GM12878 (cell line): ENCODE results near the gene PTPN14. TPM values are rescaled to one million over a fixed set of nuclear protein-coding genes. Genes with fewer than 3 reads are reported as not detected.

Experiments used
- ATAC-seq: fragments of 200-7000 bp; cut with Tn5 transposase; 3 replicates; pipeline ENCODE4 v1.9.1; 2020; ENCODE audit warnings: mild to moderate bottlenecking, moderate library complexity
- BruUV-seq: library from RNA; stranded (reverse); fragments of 400-500 nt; replicated peaks from 2 replicates; lab custom pipeline; 2021; lab: Mats Ljungman, UMichigan
- CTCF ChIA-PET: fragments of 300-600 bp; sonication (Branson Sonifier 250); formaldehyde crosslinking; extraction: SDS; loops from one replicate; lab custom pipeline; 2021; ENCODE audit warnings: inconsistent platforms; lab: Yijun Ruan, JAX
- POLR2A ChIA-PET: fragments of 350-600 bp; formaldehyde crosslinking; extraction: SDS; loops from one replicate; lab custom pipeline; 2021; ENCODE audit warnings: inconsistent platforms; lab: Charles Lee
- RAD21 ChIA-PET: fragments of 300-600 bp; sonication (Branson Sonifier 250); formaldehyde crosslinking; loops from one replicate; lab custom pipeline; 2023; ENCODE audit warnings: antibody characterized with exemption; ENCODE audit not compliant: unreplicated experiment; lab: Charles Lee
- SMC1A ChIA-PET: fragments of 300-600 bp; sonication (Branson Sonifier 250); formaldehyde crosslinking; loops from one replicate; lab custom pipeline; 2023; ENCODE audit not compliant: unreplicated experiment, uncharacterized antibody; lab: Charles Lee
- DNase-seq: peaks from one replicate; pipeline ENCODE4 v3.0.0-alpha.2; 2011; ENCODE audit warnings: low read depth, low spot score
- FAIRE-seq: peaks from 3 replicates; lab custom pipeline; 2011; peaks lifted over from hg19 to GRCh38; lab: Jason Lieb, UNC
- H2AFZ ChIP-seq: 2 replicates; pipeline ENCODE4 v1.6.0; 2011; ENCODE audit warnings: low read depth, low read length, control low read depth; ENCODE audit not compliant: control insufficient read depth
- H3K27ac ChIP-seq: 2 replicates; pipeline ENCODE4 v1.5.1; 2011; ENCODE audit warnings: control low read depth; ENCODE audit not compliant: control insufficient read depth, insufficient read depth
- H3K27me3 ChIP-seq, 2 experiments: replicated peaks in 1 of 2; 2 replicates each; pipeline versions ENCODE4 v1.6.0 to v1.6.1; 2011; ENCODE audit warnings: low read length in 1 of 2; ENCODE audit not compliant: control insufficient read depth in 2 of 2, insufficient read depth in 2 of 2
- H3K36me3 ChIP-seq, 2 experiments: 2 replicates each; pipeline ENCODE4 v1.5.1; 2011; ENCODE audit warnings: low read length in 1 of 2; ENCODE audit not compliant: control insufficient read depth in 2 of 2, insufficient read depth in 2 of 2
- H3K4me1 ChIP-seq: 2 replicates; pipeline ENCODE4 v1.6.1; 2011; ENCODE audit warnings: mild to moderate bottlenecking, low read length, moderate library complexity, mixed read lengths; ENCODE audit not compliant: control insufficient read depth, insufficient read depth
- H3K4me2 ChIP-seq: 2 replicates; pipeline ENCODE4 v1.6.0; 2011; ENCODE audit warnings: control low read depth; ENCODE audit not compliant: control insufficient read depth, insufficient read depth
- H3K4me3 ChIP-seq: fragments of 200-600 bp; sonication (generic); 2 replicates; pipeline ENCODE4 v1.5.1; 2016
- H3K79me2 ChIP-seq: 2 replicates; pipeline ENCODE4 v1.6.0; 2011; ENCODE audit warnings: low read length; ENCODE audit not compliant: control insufficient read depth, insufficient read depth
- H3K9ac ChIP-seq: 2 replicates; pipeline ENCODE4 v1.8.0; 2011; ENCODE audit warnings: low read length, control low read depth, mixed read lengths; ENCODE audit not compliant: control insufficient read depth, insufficient read depth
- H3K9me3 ChIP-seq: replicated peaks from 3 replicates; pipeline ENCODE4 v1.5.1; 2011; ENCODE audit warnings: mild to moderate bottlenecking, low read length; ENCODE audit not compliant: control insufficient read depth, insufficient read depth
- H4K20me1 ChIP-seq: 2 replicates; pipeline ENCODE4 v1.6.0; 2011; ENCODE audit not compliant: control insufficient read depth, insufficient read depth
- BCLAF1 ChIP-seq: fragments of 450-650 bp; IDR thresholded peaks from 2 replicates; pipeline ENCODE4 v1.6.1; 2017; ENCODE audit warnings: antibody characterized with exemption, mild to moderate bottlenecking, moderate library complexity
- BRCA1 ChIP-seq: IDR thresholded peaks from 2 replicates; pipeline ENCODE4 v1.6.1; 2011; ENCODE audit warnings: low read depth, low read length, improper control_type of control experiment
- CBFB ChIP-seq: IDR thresholded peaks from 2 replicates; pipeline ENCODE4 v1.6.1; 2016; ENCODE audit warnings: antibody characterized with exemption, low read depth
- CBX3 ChIP-seq: fragments of 200-600 bp; sonication (generic); IDR thresholded peaks from 2 replicates; pipeline ENCODE4 v1.6.1; 2016; ENCODE audit warnings: low read depth, borderline replicate concordance
- CEBPB ChIP-seq, 2 experiments: fragments of 150-350 bp in 1 of 2; IDR thresholded peaks; 2 replicates each; pipeline ENCODE4 v1.6.1; 2012 to 2014; ENCODE audit warnings: low read depth in 2 of 2, low read length in 2 of 2, borderline replicate concordance in 1 of 2, inconsistent platforms in 1 of 2
- EGR1 ChIP-seq, 2 experiments: IDR thresholded peaks; 1 replicate in 1 of 2; 2 replicates in 1 of 2; pipeline ENCODE4 v1.6.1; 2011 to 2012; ENCODE audit warnings: low read depth in 2 of 2, low read length in 2 of 2, borderline replicate concordance in 1 of 2, mild to moderate bottlenecking in 1 of 2, moderate library complexity in 1 of 2
- IKZF2 ChIP-seq, 2 experiments: fragments of 450-650 bp; IDR thresholded peaks; 2 replicates each; pipeline ENCODE4 v1.6.1; 2017; ENCODE audit warnings: mild to moderate bottlenecking in 2 of 2, moderate library complexity in 2 of 2
- KDM1A ChIP-seq: fragments of 200-600 bp; sonication (generic); IDR thresholded peaks from 2 replicates; pipeline ENCODE4 v1.6.1; 2016; ENCODE audit warnings: borderline replicate concordance
- NBN ChIP-seq: fragments of 450-650 bp; IDR thresholded peaks from 2 replicates; pipeline ENCODE4 v1.6.1; 2016
- NFYA ChIP-seq: IDR thresholded peaks from 2 replicates; pipeline ENCODE4 v1.6.1; 2011; ENCODE audit warnings: low read depth, mild to moderate bottlenecking, low read length, improper control_type of control experiment, borderline replicate concordance
- NR2C2 ChIP-seq: IDR thresholded peaks from 2 replicates; pipeline ENCODE4 v1.6.1; 2011; ENCODE audit warnings: borderline replicate concordance, low read depth; ENCODE audit not compliant: control insufficient read depth, insufficient read length
- PKNOX1 ChIP-seq: fragments of 450-650 bp; IDR thresholded peaks from 2 replicates; pipeline ENCODE4 v1.6.1; 2016; ENCODE audit warnings: mild to moderate bottlenecking
- RAD51 ChIP-seq: fragments of 450-650 bp; IDR thresholded peaks from 2 replicates; pipeline ENCODE4 v1.6.1; 2016; ENCODE audit warnings: moderate library complexity, mild to moderate bottlenecking, inconsistent platforms
- SREBF1 ChIP-seq: IDR thresholded peaks from 2 replicates; pipeline ENCODE4 v1.6.1; 2012; ENCODE audit warnings: mild to moderate bottlenecking, low read length
- TBL1XR1 ChIP-seq: IDR thresholded peaks from 2 replicates; pipeline ENCODE4 v1.6.1; 2012; ENCODE audit warnings: low read depth, low read length, improper control_type of control experiment
- USF1 ChIP-seq: IDR thresholded peaks from 2 replicates; pipeline ENCODE4 v1.6.1; 2011; ENCODE audit warnings: borderline replicate concordance, low read depth, mild to moderate bottlenecking, moderate library complexity, mixed read lengths, low read length; ENCODE audit not compliant: insufficient read depth; ENCODE audit errors: extremely low read length
- ZSCAN29 ChIP-seq: fragments of 450-650 bp; IDR thresholded peaks from 2 replicates; pipeline ENCODE4 v1.6.1; 2017; ENCODE audit warnings: mild to moderate bottlenecking, moderate library complexity
- WGBS: methylation state at CpG from one replicate; pipeline ENCODE4 v1.1.6; 2016; ENCODE audit warnings: low lambda C conversion rate; ENCODE audit not compliant: insufficient replicate concordance, insufficient coverage; ENCODE audit errors: missing lambda C conversion rate; 5-methylcytosine and 5-hydroxymethylcytosine counted together
- in situ Hi-C: fragments of 300-500 bp; cut with MboI; formaldehyde crosslinking; loops from 9 replicates; pipeline ENCODE4 v1.14.3; 2018; ENCODE audit warnings: mixed read lengths
- intact Hi-C: fragments of 100-400 bp; cut with micrococcal nuclease; formaldehyde crosslinking; loops from one replicate; pipeline ENCODE4 v1.14.2; 2022; ENCODE audit not compliant: unreplicated experiment
- polyA plus RNA-seq, 11 experiments: library from polyadenylated mRNA; depleted of rRNA in 4 of 11; unstranded in 6 of 11; stranded (reverse) in 5 of 11; fragments of >200 nt; fragmentation: Nextera tagmentation in 4 of 11; fragmentation: Illumina TruSeq in 1 of 11; extraction: Ambion mirVana in 4 of 11; extraction: Trizol in 1 of 11; gene quantifications; 1 replicate in 1 of 11; 2 replicates in 10 of 11; pipeline versions ENCODE4 v1.2.1 to v1.2.3, GENCODE V29; 2011 to 2016; ENCODE audit warnings: inconsistent platforms in 2 of 11, missing spikeins in 2 of 11, low read depth in 1 of 11
- total RNA-seq, 4 experiments: library from RNA; depleted of rRNA in 3 of 4; stranded (reverse); fragments of >200 nt in 3 of 4; fragmentation: Illumina TruSeq in 1 of 4; extraction: Trizol in 1 of 4; gene quantifications; 2 replicates each; pipeline versions ENCODE4 v1.2.1 to v1.2.3, GENCODE V29; 2013 to 2021

The PTPN14 gene
- total and polyA plus RNA-seq, 10 of the 15 experiments (the other 5 are each of a cell fraction or from before 2014, with no cell fraction given), result 0.05 to 5.1 (median 0.44) TPM

- H3K9me3 ChIP-seq, result no peaks in the 10 kb centered on the region
- no peaks in the 10 kb centered on the region for H3K79me2 ChIP-seq
- BruUV-seq, result no TSS peak
- intact Hi-C loops (no loop called here), in situ Hi-C loops (no loop called here)
- no peak overlapping the region for H2AFZ ChIP-seq
- no peak overlapping the region for H3K4me3 ChIP-seq
- no peaks in the 10 kb centered on the region for H3K4me1 ChIP-seq
- DNase-seq (no peak), ATAC-seq (no peak), FAIRE-seq (no peak)
- H4K20me1 ChIP-seq, result no peaks in the 10 kb centered on the region
- ChIA-PET SMC1A (interaction anchor here (0.8 to 5.3 kb wide), 16 partner anchors 9 to 124 kb away, joined by 3 to 37 read pairs (median 4); no protein-coding TSS in a partner anchor), RAD21 (interaction anchor here (0.9 to 2.1 kb wide), 5 partner anchors 12 to 53 kb away, joined by 3 to 7 read pairs (median 3); no protein-coding TSS in a partner anchor), CTCF (interaction anchor here (0.8 to 2.9 kb wide), 7 partner anchors 9 to 129 kb away, joined by 3 to 15 read pairs (median 3); no protein-coding TSS in a partner anchor), POLR2A (no interaction called here)
- H3K9ac ChIP-seq, result no peak overlapping the region
- no peaks in the 10 kb centered on the region for H3K27me3 ChIP-seq
- no peak overlapping the region for H3K27ac ChIP-seq
- 49% methylated on average over 6 of the region's 6 CpGs for WGBS
- no peak overlapping the region for H3K4me2 ChIP-seq
- no peaks in the 10 kb centered on the region for H3K36me3 ChIP-seq
- TF ChIP-seq RAD51, result no peak
- no peak for TF ChIP-seq CBFB
- no peak for TF ChIP-seq USF1
- no peak for TF ChIP-seq EGR1 (IDR thresholded peaks at IDR 0.05; ENCODE audit: borderline replicate concordance in 1 of 2, low read depth in 2 of 2, low read length in 2 of 2)
- no peak for TF ChIP-seq SREBF1
- no peak for TF ChIP-seq NBN
- TF ChIP-seq PKNOX1, result no peak
- no peak for TF ChIP-seq TBL1XR1
- TF ChIP-seq IKZF2 (IDR thresholded peaks at IDR 0.05), result no peak
- no peak for TF ChIP-seq KDM1A
- TF ChIP-seq ZSCAN29, result no peak
- TF ChIP-seq CBX3, result no peak
- TF ChIP-seq BRCA1, result no peak
- no peak for TF ChIP-seq CEBPB (IDR thresholded peaks at IDR 0.05; ENCODE audit: borderline replicate concordance in 1 of 2, low read depth in 2 of 2, low read length in 2 of 2)
- TF ChIP-seq NFYA, result no peak
- no peak for TF ChIP-seq BCLAF1
- no peak for TF ChIP-seq NR2C2
These were observed 95.2 kb downstream of the PTPN14 start for GRCh38 chr1:214455971-214456867.
